Coronary artery (tissue), 2 donors: Measurements from ENCODE around the gene KIAA1549.

Experiments used
- DNase-seq: peaks from one replicate; pipeline ENCODE4 v3.0.0-alpha.2; 2017; ENCODE audit warnings: low spot score
- H3K27ac ChIP-seq, 2 donors: fragments of 200-600 bp; sonication (generic); one replicate each; pipeline ENCODE4 v1.5.1; 2016 to 2019
- H3K4me3 ChIP-seq: fragments of 200-600 bp; sonication (generic); 2 replicates; pipeline ENCODE4 v1.5.1; 2016; ENCODE audit warnings: mild to moderate bottlenecking, moderate library complexity
- CTCF ChIP-seq: fragments of 200-600 bp; sonication (generic); IDR thresholded peaks from one replicate; pipeline ENCODE4 v1.5.1; 2019; ENCODE audit warnings: antibody characterized with exemption

Gene KIAA1549

GRCh38 chr7:139016931-139017511 lies 35.8 kb upstream of the KIAA1549 start:
- no peak overlapping the region for H3K4me3 ChIP-seq
- H3K27ac ChIP-seq = no peak overlapping the region
- no peak for DNase-seq
- TF ChIP-seq CTCF = peak; percentile 46

GRCh38 chr7:139011373-139011772 lies 30.2 kb upstream of the KIAA1549 start:
- H3K27ac ChIP-seq = no peak overlapping the region
- DNase-seq = no peak
- TF ChIP-seq CTCF = no peak
- H3K4me3 ChIP-seq = no peak overlapping the region

GRCh38 chr7:139004321-139005090 lies 23.3 kb upstream of the KIAA1549 start:
- TF ChIP-seq CTCF = no peak
- Histone ChIP-seq H3K27ac (no peak overlapping the region), H3K4me3 (no peak overlapping the region)
- no peak for DNase-seq

GRCh38 chr7:138999414-138999813 lies 18.2 kb upstream of the KIAA1549 start:
- Histone ChIP-seq H3K4me3 (no peak overlapping the region), H3K27ac (no peak overlapping the region)
- DNase-seq = no peak
- no peak for TF ChIP-seq CTCF

- DNase-seq = no peak
- no peak overlapping the region for H3K4me3 ChIP-seq
- no peak for TF ChIP-seq CTCF
- no peak overlapping the region for H3K27ac ChIP-seq
Observed at GRCh38 chr7:138992052-138992531, 10.9 kb upstream of the KIAA1549 start.

- no peak for DNase-seq
- Histone ChIP-seq H3K4me3 (no peak overlapping the region), H3K27ac (no peak overlapping the region)
- TF ChIP-seq CTCF = no peak
Observed at GRCh38 chr7:138987686-138988085, 6.5 kb upstream of the KIAA1549 start.

GRCh38 chr7:138982204-138982623 lies 1.0 kb upstream of the KIAA1549 start:
- no peak for TF ChIP-seq CTCF
- Histone ChIP-seq H3K4me3 (peak overlapping the region; percentile 86), H3K27ac (no peak overlapping the region)
- no peak for DNase-seq
